NCI-H510A treated with DMSO at 0.1 percent for 48 hours (cell line): Measurements from ENCODE around the gene PLAC8L1.

Experiments
- DNase-seq: peaks from one replicate; lab custom pipeline; 2025; lab: John Stamatoyannopoulos, UW

Gene PLAC8L1

DNA sequence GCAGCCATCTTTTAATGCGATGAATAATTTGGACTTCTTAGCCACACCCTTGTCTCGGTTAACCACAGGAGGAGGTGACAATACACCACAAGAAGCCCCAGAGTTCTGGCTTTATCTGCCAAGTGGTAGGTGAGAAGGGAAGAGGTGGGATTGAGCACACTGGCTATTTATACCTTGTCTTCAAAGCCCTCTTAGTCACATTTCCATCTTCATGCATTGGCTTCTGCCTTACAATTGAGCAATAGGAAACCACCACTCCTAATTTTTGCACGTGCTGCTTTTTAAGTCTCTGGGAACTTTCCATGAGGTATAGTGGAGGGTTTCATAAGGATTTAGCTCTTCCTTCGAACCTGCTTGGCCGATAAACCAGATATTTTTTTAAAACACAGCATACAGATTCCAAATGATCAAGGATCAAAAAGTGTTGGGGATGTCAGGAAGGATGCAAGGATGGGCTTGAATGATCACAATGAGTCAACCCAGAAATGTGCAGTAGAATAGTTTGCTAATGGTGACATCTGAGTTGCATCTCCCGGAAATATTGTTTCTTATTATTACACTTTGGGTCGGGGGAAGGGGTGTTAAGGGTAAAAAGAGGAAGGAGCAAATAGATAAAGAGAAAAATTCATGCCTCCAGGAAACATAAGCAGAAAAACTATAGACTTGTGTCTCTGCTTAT lies 25.5 kb downstream of the PLAC8L1 start:
- DNase-seq, result no peak

- DNase-seq, result no peak
Observed at GRCh38 chr5:146078566-146078965, 26.8 kb downstream of the PLAC8L1 start.

DNA sequence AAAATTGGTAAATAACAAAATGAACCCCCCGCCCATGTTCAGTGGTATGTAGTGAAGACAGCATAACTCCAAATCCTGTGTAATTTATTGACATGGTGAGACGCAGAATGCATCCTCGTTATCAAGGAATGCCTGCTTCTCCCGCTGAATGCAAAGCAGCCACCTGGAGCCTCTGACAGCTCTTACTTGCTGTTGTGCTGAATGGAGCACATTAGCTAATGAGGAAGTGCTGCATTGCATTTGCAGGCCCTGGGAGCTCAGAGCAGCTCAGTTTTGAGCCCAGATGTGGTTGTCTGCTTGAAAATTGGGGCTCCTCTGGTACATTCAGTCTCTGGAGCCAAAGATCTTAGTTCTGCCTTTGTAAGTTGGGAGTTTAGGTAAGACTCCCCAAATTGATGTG lies 28.9 kb downstream of the PLAC8L1 start:
- no peak for DNase-seq

GRCh38 chr5:146076028-146076427 lies 29.3 kb downstream of the PLAC8L1 start:
- no peak for DNase-seq

DNA sequence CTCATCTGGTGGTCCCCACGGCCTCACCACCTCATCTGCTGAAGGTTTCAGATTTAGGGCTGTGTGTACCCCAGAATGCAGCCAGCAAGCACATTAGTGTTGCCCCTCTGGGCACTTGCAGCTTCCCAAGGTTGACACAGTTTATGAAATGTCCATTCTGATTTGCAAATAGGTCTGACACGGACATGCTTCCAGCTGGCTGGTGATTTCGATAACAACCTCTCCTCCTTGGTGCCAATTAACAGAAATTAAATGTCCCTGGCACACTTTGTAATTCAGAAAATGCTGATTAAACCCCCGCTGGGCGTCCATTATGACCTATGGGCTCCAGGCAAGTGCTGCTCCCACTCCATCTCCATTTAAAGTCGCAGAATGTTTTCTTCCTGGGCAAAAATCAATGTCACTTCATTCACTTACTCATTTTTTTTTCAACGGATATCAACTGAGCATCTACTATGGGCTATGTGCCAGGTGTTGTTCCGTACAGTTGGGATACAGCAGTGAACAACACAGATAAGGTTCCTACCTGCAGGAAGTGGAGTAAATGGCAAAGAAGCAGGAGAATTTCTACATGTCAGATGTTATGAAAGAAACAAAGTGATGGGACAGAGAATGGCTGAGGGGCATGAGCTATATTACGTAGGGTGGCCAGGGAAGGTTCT lies 32.0 kb downstream of the PLAC8L1 start:
- no peak for DNase-seq

- peak; percentile 2 for DNase-seq
Observed at GRCh38 chr5:146072595-146072994, 32.8 kb downstream of the PLAC8L1 start.

- DNase-seq, result no peak
Observed at GRCh38 chr5:146071171-146071570, 34.2 kb downstream of the PLAC8L1 start.

DNA sequence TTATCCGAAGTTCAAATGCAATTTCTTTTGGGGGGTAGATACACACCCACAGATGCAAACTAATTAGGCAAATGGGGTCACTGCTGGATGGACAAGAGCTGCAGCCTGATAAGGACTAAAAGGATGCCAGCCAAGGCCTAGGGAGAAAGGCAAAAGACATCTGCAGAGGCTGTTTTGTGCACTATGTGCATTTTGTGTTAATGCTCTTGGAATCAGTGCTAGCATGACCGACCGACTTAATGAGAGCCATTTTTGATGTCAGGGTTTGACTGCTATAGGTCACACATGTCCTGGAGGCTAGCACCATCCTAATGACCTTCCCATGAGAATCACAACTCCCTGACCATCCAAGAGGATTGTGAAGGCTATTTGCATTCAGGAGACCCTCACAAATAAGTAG lies 34.6 kb downstream of the PLAC8L1 start:
- DNase-seq, result no peak

- DNase-seq, result no peak
Observed at GRCh38 chr5:146069780-146070099, 35.6 kb downstream of the PLAC8L1 start.

GRCh38 chr5:146068977-146069779 lies 36.2 kb downstream of the PLAC8L1 start:
- no peak for DNase-seq

- DNase-seq, result no peak
Observed at GRCh38 chr5:146068206-146068605, 37.2 kb downstream of the PLAC8L1 start.

DNA sequence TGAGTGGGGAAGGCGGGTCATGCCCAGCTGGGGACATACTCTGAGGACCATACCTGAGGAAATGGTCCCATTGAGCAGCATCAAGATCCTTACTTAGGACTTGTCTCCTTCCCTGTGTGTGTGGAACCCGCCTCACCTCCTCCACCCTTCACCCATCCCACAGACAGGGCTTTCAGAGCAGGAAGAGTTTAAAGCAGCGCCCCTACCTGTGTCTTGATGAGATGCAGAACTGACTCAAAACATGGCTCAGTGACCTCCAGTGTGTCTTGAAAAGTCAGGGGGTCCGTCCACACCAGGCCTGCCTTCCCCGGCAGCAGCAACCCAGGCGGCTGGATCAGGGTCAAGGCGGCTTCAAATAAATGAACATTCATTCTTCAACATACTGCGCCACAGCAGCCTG lies 38.4 kb downstream of the PLAC8L1 start:
- DNase-seq, result no peak

DNA sequence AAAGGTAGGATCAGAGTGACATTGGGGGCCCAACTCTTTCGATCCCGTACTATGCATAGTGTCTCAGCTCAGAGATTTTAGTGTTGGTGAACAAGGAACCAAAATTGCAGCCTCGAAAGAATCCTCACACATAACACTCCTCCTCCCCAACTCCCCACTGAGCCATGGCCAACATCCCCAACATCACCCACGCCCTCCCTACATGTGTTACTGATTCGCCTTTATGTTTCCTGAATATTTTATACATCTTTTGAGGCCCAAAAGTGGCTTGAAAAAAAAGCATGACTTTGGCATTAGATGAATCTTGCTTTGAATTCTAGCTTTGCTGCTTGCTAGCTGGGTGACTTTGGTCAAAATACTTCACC lies 45.2 kb downstream of the PLAC8L1 start:
- no peak for DNase-seq

GRCh38 chr5:146059460-146060220 lies 45.7 kb downstream of the PLAC8L1 start:
- no peak for DNase-seq

DNA sequence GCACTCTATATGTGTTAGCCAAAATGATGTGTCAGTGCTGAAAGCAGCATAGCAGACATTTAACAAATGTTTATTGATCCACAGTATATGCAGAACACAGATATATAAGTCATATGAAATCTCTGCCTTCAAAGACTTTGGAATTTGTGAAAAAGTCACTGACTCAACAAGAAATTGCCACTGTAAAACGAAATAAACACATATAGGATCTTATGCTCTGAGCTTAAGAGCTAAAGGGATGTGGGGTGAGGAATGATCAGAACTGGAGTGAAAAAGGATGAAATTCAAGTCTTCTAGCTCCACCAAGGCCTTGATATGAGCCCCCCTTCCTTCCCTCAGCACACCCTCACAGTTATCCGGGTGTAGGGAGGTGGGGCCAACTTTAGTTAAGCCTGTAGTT lies 49.9 kb downstream of the PLAC8L1 start:
- DNase-seq, result no peak

GRCh38 chr5:146052780-146053179 lies 52.6 kb downstream of the PLAC8L1 start:
- DNase-seq, result no peak

DNA sequence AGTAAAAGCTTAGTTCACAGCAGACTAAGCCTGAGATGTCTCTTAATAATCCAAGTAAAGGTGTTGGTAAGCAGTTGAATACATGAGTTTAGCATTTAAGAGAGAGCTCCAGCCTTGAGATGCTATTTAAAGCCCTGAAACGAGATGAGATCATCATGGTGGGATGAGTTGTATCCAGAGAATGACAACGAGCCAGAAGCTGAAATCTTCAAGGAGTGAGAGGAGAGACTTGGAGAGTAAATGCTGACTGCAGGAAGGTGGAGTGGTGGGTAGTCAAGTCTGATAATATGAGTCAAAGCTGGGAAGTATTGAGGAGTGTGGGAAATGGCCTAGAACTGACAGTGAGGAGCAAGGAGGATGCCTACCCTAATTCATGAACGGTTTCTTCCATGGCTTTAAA lies 53.7 kb downstream of the PLAC8L1 start:
- no peak for DNase-seq

DNA sequence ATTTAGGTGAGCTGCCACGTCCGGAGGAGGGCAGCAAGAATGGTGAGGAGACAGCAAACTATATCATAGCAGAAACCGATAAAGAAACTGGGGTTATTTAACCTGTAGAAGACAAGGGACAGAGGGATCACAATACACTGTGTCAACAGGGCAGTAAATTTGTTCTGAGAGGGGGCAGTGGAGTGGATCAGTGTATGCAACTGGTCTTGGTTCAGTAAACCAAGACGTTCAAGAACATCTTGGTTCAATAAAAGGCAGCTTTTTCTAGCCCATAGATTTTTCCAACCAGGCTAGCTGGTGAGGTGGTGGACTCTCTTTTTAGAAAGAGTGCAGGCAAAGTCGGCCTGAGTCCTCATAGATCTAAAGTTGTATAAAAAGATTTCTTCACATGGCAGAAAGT lies 55.3 kb downstream of the PLAC8L1 start:
- no peak for DNase-seq

DNA sequence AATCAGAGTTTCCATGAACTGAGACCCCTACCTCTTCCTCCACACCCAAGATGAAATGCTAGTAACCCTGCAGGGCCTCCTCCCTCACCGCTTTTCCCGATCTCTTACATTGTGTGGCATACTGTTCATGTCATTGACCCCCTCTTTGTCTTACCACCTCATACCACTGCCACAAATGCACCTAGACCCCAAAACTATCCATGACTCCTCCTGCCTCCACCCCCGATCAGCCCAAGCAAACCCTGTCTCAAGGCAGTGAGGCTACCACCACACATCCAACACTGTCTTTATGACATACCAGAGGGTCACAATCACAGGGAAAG lies 55.7 kb downstream of the PLAC8L1 start:
- no peak for DNase-seq

DNA sequence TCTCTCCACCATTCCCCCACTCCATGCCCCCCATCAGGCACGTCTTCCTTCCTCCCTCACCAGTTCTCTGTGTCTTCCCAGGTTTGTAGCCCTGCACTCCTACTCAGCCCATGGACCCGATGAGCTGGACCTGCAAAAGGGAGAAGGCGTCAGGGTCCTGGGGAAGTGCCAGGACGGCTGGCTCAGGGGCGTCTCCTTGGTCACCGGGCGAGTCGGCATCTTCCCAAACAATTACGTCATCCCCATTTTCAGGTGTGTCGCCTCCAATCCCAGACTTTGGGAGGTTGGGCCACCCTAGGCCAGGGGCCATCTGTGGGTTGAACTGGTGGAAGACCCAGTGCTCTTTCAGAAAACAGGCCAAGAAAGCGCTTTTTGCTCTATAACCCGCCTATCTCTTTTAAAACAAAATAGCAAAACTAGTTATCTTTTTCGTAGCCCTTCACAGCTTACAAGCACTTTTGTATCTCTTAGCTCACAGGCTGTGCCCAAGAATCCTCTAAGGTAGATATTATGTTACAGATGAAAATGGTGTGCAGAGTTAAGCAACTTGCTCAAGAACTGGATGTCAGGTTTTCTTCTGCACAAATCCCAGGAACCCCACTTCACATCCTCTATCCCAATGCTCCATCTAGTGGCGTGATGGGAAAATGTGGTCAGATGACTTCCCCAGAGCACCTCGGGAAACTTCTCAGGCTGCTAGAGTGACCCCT lies 56.2 kb downstream of the PLAC8L1 start:
- DNase-seq, result peak; percentile 42

DNA sequence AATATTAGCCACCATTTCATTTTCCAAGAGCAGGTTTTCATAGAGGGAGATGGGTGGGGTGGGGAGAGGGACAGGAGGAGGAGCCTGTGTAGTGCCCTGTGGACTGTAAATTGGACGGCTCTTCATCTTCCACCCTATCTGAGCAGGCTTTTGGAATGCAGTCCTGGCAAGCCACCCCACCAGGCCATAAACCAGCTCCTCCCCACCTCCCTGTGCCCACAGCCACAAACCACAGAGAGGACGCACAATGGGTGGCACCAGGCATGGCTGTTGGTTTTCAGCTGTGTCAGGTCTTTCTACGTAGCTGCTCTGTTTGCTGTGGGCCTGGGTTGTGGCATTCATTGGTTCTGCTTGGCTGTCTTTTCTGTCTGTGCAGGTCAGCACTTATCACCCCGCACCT lies 58.0 kb downstream of the PLAC8L1 start:
- no peak for DNase-seq

GRCh38 chr5:146043722-146044121 lies 61.7 kb downstream of the PLAC8L1 start:
- no peak for DNase-seq
